ENCODE measurements around the gene ARL15.

DNA sequence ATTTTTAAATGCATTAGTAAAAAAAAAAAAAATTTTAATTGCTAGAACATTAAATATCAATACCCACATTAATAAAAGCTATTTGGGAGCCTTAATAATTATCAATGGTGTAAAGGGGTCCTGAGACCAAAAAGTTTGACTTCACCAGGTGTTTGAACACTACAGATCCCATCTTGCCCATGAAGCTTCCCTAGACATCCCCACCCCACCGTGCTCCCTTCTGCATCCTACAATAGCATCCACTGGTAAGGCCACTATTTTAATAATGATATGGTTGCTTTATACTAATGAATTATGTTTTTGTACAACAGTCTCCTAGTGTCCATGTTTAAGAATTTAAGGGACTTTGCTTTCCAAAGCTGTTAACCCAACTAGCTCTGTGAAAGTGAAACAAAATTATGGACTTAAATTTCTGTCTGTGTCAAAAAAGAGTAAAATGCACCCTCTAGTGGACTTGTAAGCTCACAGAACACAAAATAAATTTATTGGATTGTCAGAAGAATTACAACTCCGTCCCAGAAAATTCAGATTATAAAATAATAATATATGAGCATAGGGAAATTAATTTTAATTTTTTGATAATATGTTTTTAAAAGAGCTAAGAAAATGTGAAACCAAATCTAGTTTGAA, 76.0 kb downstream of the ARL15 start:
- TF ChIP-seq, protein P1, sequence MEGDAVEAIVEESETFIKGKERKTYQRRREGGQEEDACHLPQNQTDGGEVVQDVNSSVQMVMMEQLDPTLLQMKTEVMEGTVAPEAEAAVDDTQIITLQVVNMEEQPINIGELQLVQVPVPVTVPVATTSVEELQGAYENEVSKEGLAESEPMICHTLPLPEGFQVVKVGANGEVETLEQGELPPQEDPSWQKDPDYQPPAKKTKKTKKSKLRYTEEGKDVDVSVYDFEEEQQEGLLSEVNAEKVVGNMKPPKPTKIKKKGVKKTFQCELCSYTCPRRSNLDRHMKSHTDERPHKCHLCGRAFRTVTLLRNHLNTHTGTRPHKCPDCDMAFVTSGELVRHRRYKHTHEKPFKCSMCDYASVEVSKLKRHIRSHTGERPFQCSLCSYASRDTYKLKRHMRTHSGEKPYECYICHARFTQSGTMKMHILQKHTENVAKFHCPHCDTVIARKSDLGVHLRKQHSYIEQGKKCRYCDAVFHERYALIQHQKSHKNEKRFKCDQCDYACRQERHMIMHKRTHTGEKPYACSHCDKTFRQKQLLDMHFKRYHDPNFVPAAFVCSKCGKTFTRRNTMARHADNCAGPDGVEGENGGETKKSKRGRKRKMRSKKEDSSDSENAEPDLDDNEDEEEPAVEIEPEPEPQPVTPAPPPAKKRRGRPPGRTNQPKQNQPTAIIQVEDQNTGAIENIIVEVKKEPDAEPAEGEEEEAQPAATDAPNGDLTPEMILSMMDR (IDR thresholded peaks at IDR 0.05), result peak; percentile 60
- no peak for TF ChIP-seq EZH2 (IDR thresholded peaks at IDR 0.05; ENCODE audit: borderline replicate concordance, insufficient read depth, low read depth, low read length, poor library complexity, severe bottlenecking)

Measured in B cell (primary cell).